DMS 273 (cell line): ENCODE data around the gene MGST2.

Source experiments
- DNase-seq: peaks from one replicate; lab custom pipeline; 2025; ENCODE audit not compliant: unreplicated experiment; lab: John Stamatoyannopoulos, UW

The MGST2 gene

GRCh38 chr4:139735381-139736273, 70.0 kb downstream of the MGST2 start:
- peak; percentile 39 for DNase-seq

DNA sequence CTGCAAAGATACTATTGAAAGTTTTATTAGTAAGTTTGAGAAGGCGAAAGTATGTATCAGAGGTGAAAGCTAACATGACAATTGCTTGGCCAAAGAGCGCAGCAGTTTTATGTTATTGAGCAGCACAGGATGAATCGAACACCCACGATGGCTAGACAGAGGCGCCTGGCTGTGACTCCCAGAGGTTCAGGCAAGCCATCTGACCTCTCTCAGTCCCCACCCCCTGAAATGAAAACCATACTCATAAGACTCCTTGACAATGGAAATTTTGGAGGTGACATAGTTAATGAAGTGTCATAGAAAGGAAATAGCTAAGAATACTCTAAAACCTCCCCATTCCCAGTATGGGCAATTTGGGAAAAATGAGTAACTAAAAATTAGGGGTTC, 70.6 kb downstream of the MGST2 start:
- no peak for DNase-seq

- DNase-seq, result no peak
These were observed 71.0 kb downstream of the MGST2 start for GRCh38 chr4:139736661-139737060.

GRCh38 chr4:139738846-139739613, 73.4 kb downstream of the MGST2 start:
- peak; percentile 10 for DNase-seq

DNA sequence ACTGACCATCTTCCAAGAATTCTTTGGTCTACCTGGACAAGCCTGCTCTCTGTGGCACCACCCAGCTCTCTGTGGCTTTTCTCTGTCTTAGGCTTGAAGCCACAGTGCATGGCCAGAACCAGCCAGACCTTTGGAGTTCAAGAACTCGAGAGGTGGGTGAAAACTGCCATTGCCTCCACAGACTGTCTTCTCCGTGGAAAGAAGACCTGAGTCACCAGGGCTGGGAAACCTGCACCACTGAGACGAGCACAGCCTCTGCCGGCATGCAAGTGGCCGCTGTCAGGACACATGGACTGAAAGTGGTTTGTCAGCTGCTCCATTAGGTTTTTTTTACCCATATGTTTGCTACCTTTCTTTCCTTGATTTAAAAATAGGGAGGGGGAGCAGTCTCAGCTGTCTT, 74.5 kb downstream of the MGST2 start:
- DNase-seq, result no peak

- peak; percentile 85 for DNase-seq
These were observed 75.0 kb downstream of the MGST2 start for GRCh38 chr4:139740531-139741041.

DNA sequence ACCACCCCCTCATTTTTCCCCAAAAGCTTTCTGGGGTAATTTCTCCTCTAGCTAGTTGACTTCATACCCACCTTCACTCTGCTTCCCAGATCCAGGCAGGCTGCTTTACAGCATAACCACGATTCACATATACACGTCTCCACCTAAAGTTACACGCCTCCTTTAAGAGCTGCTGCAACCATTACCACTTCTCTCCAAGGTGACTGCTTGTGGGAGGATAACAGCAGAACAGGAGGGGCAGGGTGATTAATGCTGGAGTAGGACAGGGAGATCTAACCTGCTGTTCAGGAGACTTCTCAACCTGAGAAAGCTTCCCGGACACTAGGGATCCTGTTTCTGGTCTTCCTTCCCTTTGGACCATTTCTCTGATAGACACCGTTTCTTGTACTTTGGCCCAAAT, 77.4 kb downstream of the MGST2 start:
- DNase-seq, result no peak

DNA sequence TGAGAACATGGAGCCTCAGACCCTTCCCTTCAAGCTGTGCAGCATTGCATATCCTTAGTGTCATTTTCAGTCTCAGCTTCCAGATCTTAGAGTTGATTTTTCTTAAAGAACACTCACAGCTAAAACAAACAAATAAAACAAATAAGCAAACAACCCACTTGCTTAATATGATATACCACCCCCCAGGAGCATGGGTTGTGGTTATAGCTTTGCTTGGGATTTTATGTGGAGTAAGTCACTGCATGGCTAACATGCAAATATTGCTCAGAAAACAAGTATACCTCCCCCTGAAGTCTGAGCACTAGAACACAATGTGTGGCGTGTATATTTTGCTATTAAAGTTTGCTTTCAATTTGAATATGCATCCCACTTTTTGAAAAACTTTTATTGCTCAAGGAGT, 78.6 kb downstream of the MGST2 start:
- no peak for DNase-seq

DNA sequence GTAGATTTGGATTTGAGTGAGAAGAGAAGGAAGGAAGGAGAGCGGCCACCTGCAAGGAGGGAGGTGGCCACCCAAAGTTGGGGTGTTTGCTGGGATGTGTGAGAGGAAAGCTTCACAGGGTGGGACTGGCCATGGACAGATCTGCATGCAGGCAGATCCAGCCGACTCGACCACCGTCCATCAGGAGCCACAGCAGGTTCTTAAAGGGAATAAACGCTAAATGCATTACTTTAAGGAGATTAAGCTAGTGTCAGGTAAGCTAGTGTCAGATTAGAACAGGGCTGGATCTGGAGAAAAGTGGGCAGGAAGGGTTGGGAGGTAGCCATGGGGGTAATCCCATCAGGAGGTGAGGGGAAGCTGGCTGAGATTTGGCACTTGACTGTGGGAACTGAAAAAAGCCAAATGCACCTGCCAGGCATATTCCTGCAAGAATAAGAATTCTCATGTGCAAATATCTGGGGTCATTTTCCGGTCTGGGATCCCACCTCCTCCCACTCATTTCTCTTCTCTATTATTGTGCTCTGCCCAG, 79.6 kb downstream of the MGST2 start:
- DNase-seq, result no peak

DNA sequence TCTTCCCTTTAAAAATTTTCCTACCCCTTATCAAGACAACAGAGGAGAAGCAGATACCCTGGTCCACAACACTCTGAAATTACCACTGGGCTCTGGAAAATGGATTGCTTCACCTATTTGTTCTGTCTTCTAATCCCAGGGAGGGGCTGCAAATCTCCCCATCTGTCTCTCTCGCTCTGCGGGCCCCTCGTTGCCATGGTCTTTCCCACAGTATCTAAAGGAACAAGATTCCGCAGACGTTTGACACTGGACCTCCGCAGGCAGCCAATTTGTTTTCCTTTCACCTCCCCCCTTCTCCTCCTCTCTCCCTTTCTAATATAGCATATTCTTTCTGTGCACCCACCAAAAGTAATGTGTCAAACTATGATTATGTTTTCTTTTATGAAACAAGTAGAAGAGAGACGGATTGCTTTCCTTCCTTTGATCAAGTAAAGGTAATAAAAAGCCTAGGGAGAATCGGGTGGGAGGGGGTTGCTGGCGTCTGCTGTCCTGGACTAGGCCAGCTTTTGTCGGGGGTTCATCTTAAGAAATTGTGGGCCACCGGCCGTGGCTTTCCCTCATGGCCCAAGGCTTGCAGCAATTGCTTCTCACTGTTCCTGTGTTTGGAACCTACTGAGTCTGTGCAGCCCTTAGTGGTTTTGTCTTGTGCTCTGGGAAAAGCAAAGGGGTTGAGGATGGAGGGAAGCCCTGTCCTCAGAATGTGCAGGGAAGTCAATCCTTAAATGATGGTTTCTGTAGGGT, 81.0 kb downstream of the MGST2 start:
- peak; percentile 4 for DNase-seq

- DNase-seq, result no peak
These were observed 83.7 kb downstream of the MGST2 start for GRCh38 chr4:139749338-139749737.

- DNase-seq, result no peak
These were observed 84.3 kb downstream of the MGST2 start for GRCh38 chr4:139749835-139750498.

DNA sequence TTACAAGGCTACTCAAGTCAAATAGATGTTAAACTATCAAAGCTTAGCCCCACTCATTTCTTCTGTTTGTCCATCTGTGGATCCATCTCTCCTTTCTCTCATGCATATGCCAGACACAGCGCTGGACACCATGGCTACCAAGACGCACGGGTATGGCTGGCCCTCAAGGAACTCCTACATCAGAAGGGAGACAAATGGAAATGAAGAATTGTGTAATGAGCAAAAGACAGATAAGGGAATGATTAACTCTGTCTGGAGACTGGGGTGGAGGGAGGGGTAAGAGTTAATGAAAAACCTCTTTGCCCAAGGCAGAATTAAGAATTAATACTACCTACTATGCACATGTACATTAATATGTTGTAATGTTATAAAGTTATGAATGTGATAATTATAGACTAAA, 88.1 kb downstream of the MGST2 start:
- DNase-seq, result no peak
